RWPE2 (cell line): ENCODE measurements around the gene KAT2A.

Source experiments
- ATAC-seq: fragments of 200-7000 bp; cut with Tn5 transposase; 3 replicates; pipeline ENCODE4 v1.9.1; 2021; ENCODE audit warnings: low read depth
- DNase-seq: peaks from one replicate; pipeline ENCODE4 v3.0.0-alpha.2; 2020; ENCODE audit warnings: low spot score
- H3K27ac ChIP-seq: fragments of 450-650 bp; 2 replicates; pipeline ENCODE4 v1.5.1; 2017; ENCODE audit warnings: mild to moderate bottlenecking; ENCODE audit not compliant: poor library complexity, severe bottlenecking
- H3K27me3 ChIP-seq: fragments of 250-450 bp; sonication (Bioruptor Pico); 2 replicates; pipeline ENCODE4 v1.5.1; 2021; ENCODE audit warnings: mild to moderate bottlenecking, moderate library complexity; ENCODE audit not compliant: insufficient read depth, poor library complexity, severe bottlenecking
- H3K36me3 ChIP-seq: fragments of 250-450 bp; sonication (Bioruptor Pico); 2 replicates; pipeline ENCODE4 v1.5.1; 2020; ENCODE audit warnings: low read depth, mild to moderate bottlenecking, moderate library complexity
- H3K4me1 ChIP-seq: fragments of 250-450 bp; sonication (Bioruptor Pico); 2 replicates; pipeline ENCODE4 v1.5.1; 2021; ENCODE audit warnings: mild to moderate bottlenecking, moderate library complexity; ENCODE audit not compliant: insufficient read depth, poor library complexity, severe bottlenecking
- H3K4me3 ChIP-seq: fragments of 250-450 bp; sonication (Bioruptor Pico); 2 replicates; pipeline ENCODE4 v1.5.1; 2021; ENCODE audit warnings: mild to moderate bottlenecking, moderate library complexity; ENCODE audit not compliant: severe bottlenecking
- H3K9me3 ChIP-seq: fragments of 250-450 bp; sonication (Bioruptor Pico); 2 replicates; pipeline ENCODE4 v1.5.1; 2021; ENCODE audit warnings: mild to moderate bottlenecking, moderate library complexity; ENCODE audit not compliant: severe bottlenecking
- CTCF ChIP-seq: fragments of 450-650 bp; IDR thresholded peaks from one replicate; pipeline ENCODE4 v1.5.1; 2017; ENCODE audit warnings: mild to moderate bottlenecking, moderate library complexity; ENCODE audit not compliant: poor library complexity, severe bottlenecking

Gene KAT2A

GRCh38 chr17:42096360-42097111 lies 24.6 kb downstream of the KAT2A start:
- peaks cover 11% of the 10 kb centered on the region for H3K27me3 ChIP-seq

GRCh38 chr17:42094375-42095069 lies 26.6 kb downstream of the KAT2A start:
- H3K27me3 ChIP-seq, result peaks cover 11% of the 10 kb centered on the region
- no peak overlapping the region for H3K27ac ChIP-seq
- H3K36me3 ChIP-seq, result no peaks in the 10 kb centered on the region
- no peaks in the 10 kb centered on the region for H3K4me1 ChIP-seq
- no peak for ATAC-seq
- H3K4me3 ChIP-seq, result no peak overlapping the region
- no peaks in the 10 kb centered on the region for H3K9me3 ChIP-seq
- no peak for DNase-seq
- no peak for TF ChIP-seq CTCF

More at GRCh38 chr17:42096360-42097111, 24.6 kb downstream of the KAT2A start:
- no peak overlapping the region for H3K27ac ChIP-seq
- H3K4me3 ChIP-seq, result no peak overlapping the region
- ATAC-seq (no peak), DNase-seq (no peak)
- no peak for TF ChIP-seq CTCF
- no peaks in the 10 kb centered on the region for H3K9me3 ChIP-seq
- H3K4me1 ChIP-seq, result no peaks in the 10 kb centered on the region
- no peaks in the 10 kb centered on the region for H3K36me3 ChIP-seq

- ATAC-seq (no peak), DNase-seq (no peak)
- no peak overlapping the region for H3K27ac ChIP-seq
- peaks cover 9% of the 10 kb centered on the region for H3K27me3 ChIP-seq
- H3K36me3 ChIP-seq, result no peaks in the 10 kb centered on the region
- H3K4me3 ChIP-seq, result no peak overlapping the region
- TF ChIP-seq CTCF, result no peak
- no peaks in the 10 kb centered on the region for H3K9me3 ChIP-seq
- no peaks in the 10 kb centered on the region for H3K4me1 ChIP-seq
Observed at GRCh38 chr17:42092939-42093338, 28.2 kb downstream of the KAT2A start.

- Histone ChIP-seq H3K36me3 (no peaks in the 10 kb centered on the region), H3K9me3 (no peaks in the 10 kb centered on the region), H3K27ac (no peak overlapping the region), H3K27me3 (no peaks in the 10 kb centered on the region), H3K4me1 (no peaks in the 10 kb centered on the region), H3K4me3 (no peak overlapping the region)
- ATAC-seq (no peak), DNase-seq (no peak)
- TF ChIP-seq CTCF, result no peak
Observed at GRCh38 chr17:42090964-42091790, 30.0 kb downstream of the KAT2A start.
